T-helper 17 cell (primary cell): ENCODE measurements around the gene AFTPH. TPM values are rescaled to one million over a fixed set of nuclear protein-coding genes. Genes with fewer than 3 reads are reported as not detected.
A peak's percentile ranks its signal among the peaks of the same experiment; 100 is the strongest.

Experiments used
- ATAC-seq: fragments of 150-1000 bp; cut with Tn5 transposase; 2 replicates; pipeline ENCODE4 v1.10.0; 2021; ENCODE audit warnings: mild to moderate bottlenecking, moderate library complexity
- DNase-seq, 3 donors: peaks; one replicate each; pipeline versions ENCODE4 v3.0.0 to v3.0.0-alpha.2; 2020 to 2021
- H3K9me3 ChIP-seq: one replicate; pipeline ENCODE4 v1.7.0; 2013; ENCODE audit warnings: low read length, mild to moderate bottlenecking; ENCODE audit not compliant: control insufficient read depth, poor library complexity, severe bottlenecking
- H3K27ac Mint-ChIP-seq: one replicate; pipeline ENCODE4 v1.8.0; 2022; ENCODE audit warnings: mild to moderate bottlenecking, moderate library complexity, mixed read lengths
- H3K27me3 Mint-ChIP-seq: one replicate; pipeline ENCODE4 v1.8.0; 2022; ENCODE audit warnings: mixed read lengths
- H3K36me3 Mint-ChIP-seq: one replicate; pipeline ENCODE4 v1.8.0; 2022; ENCODE audit warnings: low read depth, mixed read lengths
- H3K4me1 Mint-ChIP-seq: one replicate; pipeline ENCODE4 v1.8.0; 2022; ENCODE audit warnings: mild to moderate bottlenecking, mixed read lengths
- H3K4me3 Mint-ChIP-seq: one replicate; pipeline ENCODE4 v1.8.0; 2022; ENCODE audit warnings: mild to moderate bottlenecking, moderate library complexity, mixed read lengths
- total RNA-seq, 4 donors: library from RNA in 2 of 4; stranded (reverse) in 2 of 4; gene quantifications; one replicate each; pipeline ENCODE4 v1.2.3 and lab custom pipeline; 2022 to 2026

Gene AFTPH
- total RNA-seq, 2 donors from 2014 or later: 33.2 to 34.8 TPM

- ATAC-seq (no peak), DNase-seq (no peak)
- no peak overlapping the region for H3K4me3 Mint-ChIP-seq
- H3K27me3 Mint-ChIP-seq: no peaks in the 10 kb centered on the region
- peaks cover 4% of the 10 kb centered on the region for H3K36me3 Mint-ChIP-seq
- no peaks in the 10 kb centered on the region for H3K4me1 Mint-ChIP-seq
- no peaks in the 10 kb centered on the region for H3K9me3 ChIP-seq
- H3K27ac Mint-ChIP-seq: no peak overlapping the region
Observed at GRCh38 chr2:64593035-64593655, 69.0 kb downstream of the AFTPH start.

DNA sequence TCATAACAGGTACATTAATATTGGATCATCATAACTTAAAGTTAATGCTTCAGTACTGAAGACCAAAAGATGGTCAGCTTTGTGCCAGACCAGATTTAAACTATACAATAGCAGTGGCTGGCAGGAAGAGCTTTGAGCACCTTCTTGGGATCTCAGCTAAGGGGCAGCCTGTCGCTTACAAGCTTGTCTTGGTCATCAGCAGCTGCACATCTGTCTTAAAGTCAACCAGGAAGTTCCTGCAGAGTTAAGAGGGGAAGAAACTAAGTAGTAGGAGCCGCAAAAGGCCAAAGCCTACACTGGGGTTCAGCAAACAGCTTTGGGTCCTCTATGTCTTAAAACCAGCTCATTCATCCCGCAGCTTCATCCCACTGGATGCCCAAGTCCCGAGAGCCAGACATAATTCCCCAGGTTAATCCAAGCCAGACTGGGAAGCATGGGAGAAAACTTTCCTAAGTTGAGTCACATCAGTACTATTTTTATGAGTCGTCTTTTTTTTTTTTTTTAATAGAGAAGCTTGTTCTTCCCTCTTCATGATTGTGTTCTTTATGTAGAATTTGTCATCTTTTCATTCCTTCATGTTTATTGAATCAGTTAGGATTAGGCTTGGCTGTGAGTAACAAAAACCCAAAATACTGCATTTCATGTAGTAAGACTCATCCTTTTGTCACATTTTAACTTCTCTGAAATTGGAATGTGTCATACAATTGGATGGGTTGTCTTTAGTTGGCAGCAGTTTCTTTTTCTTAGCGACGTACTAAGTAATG lies 70.3 kb downstream of the AFTPH start:
- ATAC-seq (no peak), DNase-seq (no peak)
- no peaks in the 10 kb centered on the region for H3K9me3 ChIP-seq
- peaks cover 4% of the 10 kb centered on the region for H3K36me3 Mint-ChIP-seq
- H3K4me1 Mint-ChIP-seq: no peaks in the 10 kb centered on the region
- peak overlapping the region; percentile 78 for H3K27ac Mint-ChIP-seq
- no peaks in the 10 kb centered on the region for H3K27me3 Mint-ChIP-seq
- no peak overlapping the region for H3K4me3 Mint-ChIP-seq

GRCh38 chr2:64595397-64596176 lies 71.5 kb downstream of the AFTPH start:
- ATAC-seq (no peak), DNase-seq (no peak)
- Mint-ChIP-seq H3K27me3 (no peaks in the 10 kb centered on the region), H3K27ac (no peak overlapping the region), H3K4me3 (no peak overlapping the region), H3K36me3 (peaks cover 2% of the 10 kb centered on the region), H3K4me1 (peaks cover 6% of the 10 kb centered on the region)
- no peaks in the 10 kb centered on the region for H3K9me3 ChIP-seq

GRCh38 chr2:64598226-64598625 lies 74.1 kb downstream of the AFTPH start:
- no peaks in the 10 kb centered on the region for H3K9me3 ChIP-seq
- Mint-ChIP-seq H3K4me3 (no peak overlapping the region), H3K27me3 (no peaks in the 10 kb centered on the region), H3K36me3 (no peaks in the 10 kb centered on the region), H3K4me1 (peaks cover 6% of the 10 kb centered on the region), H3K27ac (no peak overlapping the region)
- ATAC-seq (no peak), DNase-seq (no peak)

GRCh38 chr2:64599469-64599868 lies 75.3 kb downstream of the AFTPH start:
- Mint-ChIP-seq H3K36me3 (no peaks in the 10 kb centered on the region), H3K27ac (peak overlapping the region; percentile 56), H3K4me1 (peaks cover 6% of the 10 kb centered on the region), H3K27me3 (no peaks in the 10 kb centered on the region), H3K4me3 (no peak overlapping the region)
- DNase-seq (no peak), ATAC-seq (no peak)
- H3K9me3 ChIP-seq: no peaks in the 10 kb centered on the region

DNA sequence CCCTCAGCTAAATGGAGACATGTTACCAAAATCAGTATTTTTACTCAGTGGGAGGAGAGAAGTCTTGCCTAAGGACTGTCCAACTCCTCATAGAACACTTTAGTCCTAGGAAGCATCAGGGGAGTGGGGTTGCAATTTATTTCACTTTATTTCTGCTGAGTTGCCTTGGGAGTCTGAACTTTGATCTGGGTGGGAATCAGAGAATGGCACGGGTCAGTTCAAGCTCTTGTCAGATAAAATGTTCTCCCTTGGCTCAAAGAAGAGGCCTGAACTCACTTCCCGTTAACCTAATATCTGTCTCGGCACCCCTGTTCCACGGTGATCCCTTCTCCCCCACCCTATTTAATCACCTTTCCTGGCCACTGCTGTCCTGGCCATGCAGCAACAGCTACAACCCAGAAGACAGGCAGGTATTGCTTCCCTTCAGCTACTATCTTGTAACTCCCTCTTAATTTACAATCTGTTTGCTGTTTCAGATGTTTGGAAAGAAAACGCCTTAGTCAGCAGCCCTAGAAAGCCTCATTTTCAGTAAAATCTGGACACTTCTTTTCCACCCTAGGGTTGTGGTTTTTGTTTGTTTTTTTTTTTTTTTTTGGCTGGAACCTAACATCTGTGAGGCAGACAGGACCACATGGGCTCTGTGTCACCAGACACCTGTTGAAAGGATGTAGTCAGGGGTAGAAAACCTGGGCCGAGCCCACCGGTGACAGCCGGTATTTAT lies 77.1 kb downstream of the AFTPH start:
- DNase-seq (no peak), ATAC-seq (no peak)
- H3K36me3 Mint-ChIP-seq: no peaks in the 10 kb centered on the region
- H3K4me3 Mint-ChIP-seq: no peak overlapping the region
- H3K9me3 ChIP-seq: no peaks in the 10 kb centered on the region
- H3K4me1 Mint-ChIP-seq: peaks cover 6% of the 10 kb centered on the region
- H3K27me3 Mint-ChIP-seq: no peaks in the 10 kb centered on the region
- no peak overlapping the region for H3K27ac Mint-ChIP-seq

- DNase-seq (no peak), ATAC-seq (no peak)
- Mint-ChIP-seq H3K36me3 (no peaks in the 10 kb centered on the region), H3K27me3 (no peaks in the 10 kb centered on the region), H3K4me3 (no peak overlapping the region), H3K4me1 (peaks cover 6% of the 10 kb centered on the region), H3K27ac (no peak overlapping the region)
- H3K9me3 ChIP-seq: no peaks in the 10 kb centered on the region
Observed at GRCh38 chr2:64601785-64602391, 77.8 kb downstream of the AFTPH start.

DNA sequence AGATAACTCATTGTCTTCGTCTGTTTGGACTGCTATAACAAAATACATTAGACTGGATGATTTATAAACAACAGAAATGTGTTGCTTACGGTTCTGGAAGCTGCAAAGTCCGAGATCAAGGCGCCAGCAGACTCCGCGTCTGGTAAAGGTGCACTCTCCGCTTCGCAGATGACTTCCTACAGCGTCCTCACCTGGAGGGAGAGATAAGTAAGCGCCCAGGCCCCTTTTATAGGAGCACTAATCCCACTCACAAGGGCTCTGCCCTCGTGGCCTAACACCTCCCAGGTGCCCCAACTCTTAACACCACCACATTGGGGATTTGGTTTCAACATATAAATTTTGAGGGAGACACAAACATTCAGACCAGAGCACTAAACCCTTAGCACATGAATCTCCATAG lies 78.3 kb downstream of the AFTPH start:
- ATAC-seq (no peak), DNase-seq (no peak)
- Mint-ChIP-seq H3K4me1 (peaks cover 7% of the 10 kb centered on the region), H3K27me3 (no peaks in the 10 kb centered on the region), H3K4me3 (no peak overlapping the region), H3K27ac (no peak overlapping the region), H3K36me3 (no peaks in the 10 kb centered on the region)
- H3K9me3 ChIP-seq: no peaks in the 10 kb centered on the region

DNA sequence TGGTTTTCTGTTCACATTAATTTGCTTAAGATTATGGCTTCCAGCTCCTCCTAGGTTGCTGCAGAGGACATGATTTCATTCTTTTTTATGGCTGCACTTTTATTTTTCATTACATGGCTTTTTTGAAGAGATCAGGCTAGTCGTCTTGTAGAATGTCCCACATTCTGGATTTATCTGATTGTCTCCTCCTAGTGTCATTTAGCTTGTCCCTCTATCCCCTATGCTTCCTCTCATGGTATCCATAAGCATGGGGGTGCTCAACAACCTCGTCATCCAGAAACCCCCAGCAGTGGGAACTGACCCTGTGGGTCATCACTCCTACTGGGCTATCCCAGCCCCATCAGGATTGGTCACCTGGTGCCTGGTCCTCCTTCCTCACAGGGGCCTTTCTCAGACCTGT lies 80.0 kb downstream of the AFTPH start:
- H3K4me1 Mint-ChIP-seq: peaks cover 16% of the 10 kb centered on the region
- H3K9me3 ChIP-seq: no peaks in the 10 kb centered on the region
- H3K27me3 Mint-ChIP-seq: no peaks in the 10 kb centered on the region
- no peak overlapping the region for H3K4me3 Mint-ChIP-seq
- no peak overlapping the region for H3K27ac Mint-ChIP-seq
- H3K36me3 Mint-ChIP-seq: no peaks in the 10 kb centered on the region
- ATAC-seq (no peak), DNase-seq (no peak)

DNA sequence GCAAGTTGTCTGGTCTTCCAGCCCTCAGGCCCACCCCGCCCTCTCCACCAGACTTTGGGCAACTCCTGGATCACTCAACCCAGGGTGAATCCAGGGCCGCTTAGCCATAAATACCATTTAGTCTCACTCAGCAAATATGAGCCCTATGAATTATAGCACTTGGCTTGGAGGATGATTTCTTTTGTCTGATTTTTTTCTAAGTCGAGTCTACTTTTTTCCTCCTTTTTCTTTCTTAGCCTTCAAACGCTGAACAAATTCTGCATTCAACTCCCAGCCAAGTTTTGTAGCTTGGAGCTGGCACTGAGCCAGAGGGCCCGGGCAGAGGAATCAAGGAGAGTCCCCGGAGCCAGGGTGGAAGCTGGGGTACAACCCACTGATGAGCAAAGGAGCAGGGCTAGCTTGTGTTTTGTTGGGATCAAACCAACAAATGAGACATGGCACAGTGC lies 80.9 kb downstream of the AFTPH start:
- ATAC-seq (no peak), DNase-seq (no peak)
- no peaks in the 10 kb centered on the region for H3K9me3 ChIP-seq
- no peak overlapping the region for H3K27ac Mint-ChIP-seq
- no peaks in the 10 kb centered on the region for H3K27me3 Mint-ChIP-seq
- H3K4me1 Mint-ChIP-seq: peaks cover 13% of the 10 kb centered on the region
- no peak overlapping the region for H3K4me3 Mint-ChIP-seq
- H3K36me3 Mint-ChIP-seq: no peaks in the 10 kb centered on the region

DNA sequence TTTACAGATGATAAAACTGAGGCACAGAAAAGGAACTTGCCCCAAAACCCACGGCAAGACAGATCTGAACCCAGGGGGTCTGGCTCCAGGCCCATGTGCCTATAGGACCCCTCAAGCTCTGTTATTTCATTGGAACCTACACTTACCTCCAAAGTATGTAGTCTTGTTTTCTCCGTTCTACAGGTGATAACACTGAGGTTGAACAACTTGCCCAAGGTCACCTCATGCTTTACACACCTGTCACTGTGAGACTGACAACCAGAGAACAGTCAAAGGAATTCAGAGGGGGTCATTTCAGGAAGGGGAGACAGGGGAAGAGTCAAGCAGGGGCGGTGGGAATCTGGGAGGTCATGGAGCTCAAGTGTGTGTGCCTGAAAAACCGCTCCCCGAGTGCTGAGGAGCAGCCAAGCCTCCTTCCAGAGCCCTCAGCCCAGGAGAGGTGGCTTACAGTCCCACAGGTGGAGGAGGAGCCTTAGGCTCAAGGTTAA lies 81.9 kb downstream of the AFTPH start:
- DNase-seq: no peak
- peak overlapping the region; percentile 85 for H3K4me3 Mint-ChIP-seq
- H3K4me1 Mint-ChIP-seq: peaks cover 13% of the 10 kb centered on the region
- ATAC-seq: no peak
- H3K9me3 ChIP-seq: no peaks in the 10 kb centered on the region
- peak overlapping the region; percentile 89 for H3K27ac Mint-ChIP-seq
- H3K36me3 Mint-ChIP-seq: no peaks in the 10 kb centered on the region
- no peaks in the 10 kb centered on the region for H3K27me3 Mint-ChIP-seq

- H3K9me3 ChIP-seq: no peaks in the 10 kb centered on the region
- H3K27me3 Mint-ChIP-seq: no peaks in the 10 kb centered on the region
- no peaks in the 10 kb centered on the region for H3K36me3 Mint-ChIP-seq
- H3K4me1 Mint-ChIP-seq: peaks cover 13% of the 10 kb centered on the region
- DNase-seq: peak; percentile 71 to 80 (median 76)
- peak overlapping the region; percentile 85 for H3K4me3 Mint-ChIP-seq
- peak; percentile 96 for ATAC-seq
- H3K27ac Mint-ChIP-seq: peak overlapping the region; percentile 89
Observed at GRCh38 chr2:64606479-64607363, 82.6 kb downstream of the AFTPH start.
